Activated naive CD4-positive, alpha-beta T cell (primary cell): ENCODE results near the gene CILP.
"Not testable (repeated sequence)": the region's sequence is repeated elsewhere in the genome, so short reads cannot be mapped to it uniquely, and the experiment has no call there.

Source experiments
- DNase-seq, 4 experiments: peaks; one replicate each; lab custom pipeline; 2025; lab: John Stamatoyannopoulos, UW

Gene CILP

GRCh38 chr15:65210770-65211481 lies at the start of gene CILP:
Gene CILP, minus strand, starts transcription at chr15:65211473. Its CDS starts 1,718 bp downstream, at chr15:65209755.
- DNase-seq, result no peak

GRCh38 chr15:65260968-65261367 lies 49.7 kb upstream of the CILP start:
- DNase-seq, result no peak

GRCh38 chr15:65259367-65259797 lies 48.1 kb upstream of the CILP start:
- no peak for DNase-seq

- DNase-seq, result no peak
Measured at GRCh38 chr15:65258375-65259262, 47.3 kb upstream of the CILP start.

- no peak for DNase-seq
Measured at GRCh38 chr15:65255486-65256140, 44.3 kb upstream of the CILP start.

- DNase-seq, result no peak
Measured at GRCh38 chr15:65254758-65255157, 43.5 kb upstream of the CILP start.

- no peak for DNase-seq
Measured at GRCh38 chr15:65254356-65254755, 43.1 kb upstream of the CILP start.

- peak in 1 of 4 experiments; percentile 10 for DNase-seq
Measured at GRCh38 chr15:65249641-65250040, 38.4 kb upstream of the CILP start.

- no peak for DNase-seq
Measured at GRCh38 chr15:65248511-65249255, 37.4 kb upstream of the CILP start.

GRCh38 chr15:65246939-65247338 lies 35.7 kb upstream of the CILP start:
- no peak for DNase-seq

GRCh38 chr15:65246026-65246714 lies 34.9 kb upstream of the CILP start:
- DNase-seq, result no peak

- no peak for DNase-seq
Measured at GRCh38 chr15:65245096-65245856, 34.0 kb upstream of the CILP start.

- DNase-seq, result no peak
Measured at GRCh38 chr15:65244638-65245037, 33.4 kb upstream of the CILP start.

- DNase-seq, result not testable (repeated sequence)
Measured at GRCh38 chr15:65236443-65236842, 25.2 kb upstream of the CILP start.

- DNase-seq, result no peak
Measured at GRCh38 chr15:65233696-65234095, 22.4 kb upstream of the CILP start.

GRCh38 chr15:65232520-65232919 lies 21.2 kb upstream of the CILP start:
- DNase-seq, result no peak

GRCh38 chr15:65231306-65231705 lies 20.0 kb upstream of the CILP start:
- no peak for DNase-seq

- DNase-seq, result not testable (repeated sequence)
Measured at GRCh38 chr15:65226901-65227300, 15.6 kb upstream of the CILP start.

- no peak for DNase-seq
Measured at GRCh38 chr15:65226221-65226620, 14.9 kb upstream of the CILP start.

GRCh38 chr15:65223996-65224395 lies 12.7 kb upstream of the CILP start:
- no peak for DNase-seq
